WTC11 (cell line): ENCODE measurements around the gene POU5F2. TPM values are rescaled to one million over a fixed set of nuclear protein-coding genes. Genes with fewer than 3 reads are reported as not detected.

Experiments
- ATAC-seq: fragments of 200-7000 bp; cut with Tn5 transposase; 2 replicates; pipeline ENCODE4 v1.10.0; 2021; ENCODE audit warnings: mild to moderate bottlenecking, moderate library complexity
- Bru-seq: library from RNA; stranded (reverse); fragments of 400-500 nt; gene quantifications from one replicate; lab custom pipeline; 2021; lab: Mats Ljungman, UMichigan
- CTCF ChIA-PET: fragments of 300-600 bp; sonication (Branson Sonifier 250); formaldehyde crosslinking; loops from one replicate; lab custom pipeline; 2021; ENCODE audit warnings: antibody characterized with exemption; lab: Charles Lee
- POLR2A ChIA-PET: fragments of 350-600 bp; sonication (Branson Sonifier 250); formaldehyde crosslinking; loops from one replicate; lab custom pipeline; 2021; ENCODE audit warnings: antibody characterized with exemption; lab: Charles Lee
- DNase-seq: peaks from one replicate; pipeline ENCODE4 v3.0.0; 2021; ENCODE audit warnings: low spot score
- H3K27ac Mint-ChIP-seq: 2 replicates; pipeline ENCODE4 v1.8.0; 2021; ENCODE audit warnings: mixed read lengths
- H3K27me3 Mint-ChIP-seq: 2 replicates; pipeline ENCODE4 v1.8.0; 2021; ENCODE audit warnings: low read depth, mild to moderate bottlenecking, moderate library complexity, mixed read lengths
- H3K36me3 Mint-ChIP-seq: 2 replicates; pipeline ENCODE4 v1.8.0; 2021; ENCODE audit warnings: mixed read lengths
- H3K4me1 Mint-ChIP-seq: 2 replicates; pipeline ENCODE4 v1.8.0; 2022; ENCODE audit warnings: mixed read lengths
- H3K4me3 Mint-ChIP-seq: 2 replicates; pipeline ENCODE4 v1.8.0; 2021; ENCODE audit warnings: mild to moderate bottlenecking, moderate library complexity, mixed read lengths
- H3K9me3 Mint-ChIP-seq: 2 replicates; pipeline ENCODE4 v1.8.0; 2021; ENCODE audit warnings: mixed read lengths
- ATF2 ChIP-seq: sonication (generic); formaldehyde crosslinking; IDR thresholded peaks from 2 replicates; pipeline ENCODE4 v1.8.1; 2022; ENCODE audit warnings: low read depth, missing genetic modification reagents, borderline replicate concordance
- ATF3 ChIP-seq: sonication (generic); formaldehyde crosslinking; conservative IDR thresholded peaks from 2 replicates; pipeline ENCODE4 v1.8.1; 2022; ENCODE audit warnings: mild to moderate bottlenecking, missing genetic modification reagents
- CDX4 ChIP-seq: fragments of 250-450 bp; sonication (Bioruptor Pico); IDR thresholded peaks from 2 replicates; pipeline ENCODE4 v1.9.0; 2021; ENCODE audit warnings: moderate library complexity, mild to moderate bottlenecking, inconsistent platforms, borderline replicate concordance
- CTCF ChIP-seq: fragments of 200-600 bp; IDR thresholded peaks from 2 replicates; pipeline ENCODE4 v1.8.0; 2022; ENCODE audit warnings: antibody characterized with exemption
- EMX1 ChIP-seq: fragments of 250-450 bp; sonication (Bioruptor Pico); IDR thresholded peaks from 2 replicates; pipeline ENCODE4 v1.8.0; 2021; ENCODE audit warnings: mild to moderate bottlenecking
- IRF2 ChIP-seq: sonication (generic); formaldehyde crosslinking; IDR thresholded peaks from 2 replicates; pipeline ENCODE4 v1.8.0; 2022; ENCODE audit warnings: low read depth, missing genetic modification reagents, borderline replicate concordance
- JUN ChIP-seq: sonication (generic); formaldehyde crosslinking; IDR thresholded peaks from 2 replicates; pipeline ENCODE4 v1.8.0; 2023; ENCODE audit warnings: mild to moderate bottlenecking, missing genetic modification reagents
- RELA ChIP-seq: sonication (generic); formaldehyde crosslinking; IDR thresholded peaks from 2 replicates; pipeline ENCODE4 v1.8.1; 2022; ENCODE audit warnings: missing genetic modification reagents, mild to moderate bottlenecking, borderline replicate concordance
- ZBTB21 ChIP-seq: sonication (generic); formaldehyde crosslinking; IDR thresholded peaks from 2 replicates; pipeline ENCODE4 v1.8.1; 2023; ENCODE audit warnings: mild to moderate bottlenecking, missing genetic modification reagents, borderline replicate concordance
- ZNF317 ChIP-seq: sonication (generic); formaldehyde crosslinking; IDR thresholded peaks from 2 replicates; pipeline ENCODE4 v1.8.1; 2023; ENCODE audit warnings: low read depth, mild to moderate bottlenecking, moderate library complexity, missing genetic modification reagents, borderline replicate concordance
- ZNF425 ChIP-seq: fragments of 250-450 bp; sonication (Bioruptor Pico); conservative IDR thresholded peaks from 2 replicates; pipeline ENCODE4 v1.9.0; 2021; ENCODE audit warnings: mild to moderate bottlenecking
- ZNF512 ChIP-seq: sonication (generic); formaldehyde crosslinking; IDR thresholded peaks from 2 replicates; pipeline ENCODE4 v1.8.1; 2022; ENCODE audit warnings: missing genetic modification reagents, borderline replicate concordance
- long read RNA-seq, 3 experiments: library from RNA in 1 of 3; library from capped mRNA in 1 of 3; library from polyadenylated mRNA in 1 of 3; unstranded in 2 of 3; stranded (forward) in 1 of 3; transcript quantifications; one replicate each; pipeline ENCODE4 v2.0.0, GENCODE V29; 2021
- total RNA-seq: library from RNA; stranded (reverse); gene quantifications from 3 replicates; pipeline ENCODE4 v1.2.3, GENCODE V29; 2021

The POU5F2 gene
- 0.13 to 0.23 TPM (median 0.16 TPM) in 3 replicates for total RNA-seq
- Bru-seq, nascent RNA, result percentile 56 among the genes with signal in this experiment
- long read RNA-seq, experiment 1, result 0 reads
- long read RNA-seq, experiment 2, result 0 reads
- long read RNA-seq, experiment 3, result 0 reads

- H3K9me3 Mint-ChIP-seq, result peaks cover 7% of the 10 kb centered on the region
- no peaks in the 10 kb centered on the region for H3K27me3 Mint-ChIP-seq
- peak; percentile 94 for ATAC-seq
- H3K27ac Mint-ChIP-seq, result no peak within 1 kb of the TSS
- POLR2A ChIA-PET, result no interaction called here
- TF ChIP-seq CDX4 (no peak), CTCF (peak; percentile 79)
- TF ChIP-seq, all 79 proteins: peak for 1
- H3K4me1 Mint-ChIP-seq, result no peaks in the 10 kb centered on the region
- peak; percentile 71 for DNase-seq
- CTCF ChIA-PET, result no interaction called here
- no peak within 1 kb of the TSS for H3K4me3 Mint-ChIP-seq
- no peaks in the 10 kb centered on the region for H3K36me3 Mint-ChIP-seq
Measured at GRCh38 chr5:93741136-93741811, at the start of gene POU5F2. Gene POU5F2 (minus strand): TSS chr5:93741600. CDS start chr5:93741563, 37 bp downstream.

- Mint-ChIP-seq H3K4me1 (peaks cover 9% of the 10 kb centered on the region), H3K27me3 (no peaks in the 10 kb centered on the region), H3K27ac (no peak overlapping the region), H3K36me3 (no peaks in the 10 kb centered on the region), H3K4me3 (no peak overlapping the region), H3K9me3 (no peaks in the 10 kb centered on the region)
- DNase-seq (no peak), ATAC-seq (no peak)
- POLR2A ChIA-PET, result no interaction called here
- TF ChIP-seq EMX1 (CRISPR knock-in tag) (no peak), RELA (no peak), ATF2 (CRISPR knock-in tag) (no peak), ZNF512 (CRISPR knock-in tag) (no peak), ZNF425 (CRISPR knock-in tag) (no peak), ZNF317 (CRISPR knock-in tag) (no peak), ATF3 (CRISPR knock-in tag) (no peak)
- CTCF ChIA-PET, result no interaction called here
Measured at GRCh38 chr5:93790401-93790800, 49.0 kb upstream of the POU5F2 start.

- H3K27me3 Mint-ChIP-seq, result no peaks in the 10 kb centered on the region
- H3K27ac Mint-ChIP-seq, result no peak overlapping the region
- DNase-seq (no peak), ATAC-seq (no peak)
- 0 out of 2 replicates have a peak, but pooled peaks cover 4% of the 10 kb centered on the region for H3K4me1 Mint-ChIP-seq
- ChIA-PET CTCF (interaction anchor here (1.5 kb wide), 1 partner anchor 12 kb away, joined by 5 read pairs; no protein-coding TSS in a partner anchor), POLR2A (no interaction called here)
- H3K36me3 Mint-ChIP-seq, result no peaks in the 10 kb centered on the region
- no peak overlapping the region for H3K4me3 Mint-ChIP-seq
- no peaks in the 10 kb centered on the region for H3K9me3 Mint-ChIP-seq
- TF ChIP-seq ZNF512 (CRISPR knock-in tag), result no peak
- TF ChIP-seq CDX4, result no peak
- no peak for TF ChIP-seq ATF3 (CRISPR knock-in tag)
- no peak for TF ChIP-seq IRF2 (CRISPR knock-in tag)
- TF ChIP-seq ZBTB21 (CRISPR knock-in tag), result no peak
- no peak for TF ChIP-seq ZNF317 (CRISPR knock-in tag)
- no peak for TF ChIP-seq JUN (CRISPR knock-in tag)
Measured at GRCh38 chr5:93789173-93790067, 48.0 kb upstream of the POU5F2 start.
